ENCODE data around the gene GAB2. TPM values are rescaled to one million over a fixed set of nuclear protein-coding genes. Genes with fewer than 3 reads are reported as not detected.

Gene GAB2
- total and polyA plus RNA-seq, 10 of the 15 experiments (the other 5 are each of a cell fraction or from before 2014, with no cell fraction given) = 0.69 to 12.6 (median 3.8) TPM

DNA sequence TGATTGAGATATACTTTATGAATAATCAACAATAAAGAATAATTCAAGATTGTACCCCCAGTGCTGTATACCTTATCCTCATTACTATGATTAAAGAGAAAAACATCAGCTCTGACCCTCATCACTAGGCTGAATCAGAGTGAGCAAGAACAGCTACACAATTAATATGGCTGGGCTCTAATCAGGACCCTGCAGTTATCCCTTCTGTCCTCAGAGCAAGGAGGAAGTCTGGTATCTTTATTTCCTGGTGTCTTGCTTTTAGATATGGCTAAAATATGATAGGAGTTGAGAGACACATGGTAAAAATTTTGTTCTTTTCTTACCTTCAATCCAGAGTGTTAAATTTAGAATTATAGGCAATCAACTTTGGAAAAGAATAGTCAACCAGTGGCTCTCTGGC, 28.6 kb upstream of the GAB2 start (continued):
- no peak for TF ChIP-seq MEF2B (IDR thresholded peaks at IDR 0.05; ENCODE audit: partially characterized antibody, poor library complexity, severe bottlenecking)
- TF ChIP-seq, protein P1, sequence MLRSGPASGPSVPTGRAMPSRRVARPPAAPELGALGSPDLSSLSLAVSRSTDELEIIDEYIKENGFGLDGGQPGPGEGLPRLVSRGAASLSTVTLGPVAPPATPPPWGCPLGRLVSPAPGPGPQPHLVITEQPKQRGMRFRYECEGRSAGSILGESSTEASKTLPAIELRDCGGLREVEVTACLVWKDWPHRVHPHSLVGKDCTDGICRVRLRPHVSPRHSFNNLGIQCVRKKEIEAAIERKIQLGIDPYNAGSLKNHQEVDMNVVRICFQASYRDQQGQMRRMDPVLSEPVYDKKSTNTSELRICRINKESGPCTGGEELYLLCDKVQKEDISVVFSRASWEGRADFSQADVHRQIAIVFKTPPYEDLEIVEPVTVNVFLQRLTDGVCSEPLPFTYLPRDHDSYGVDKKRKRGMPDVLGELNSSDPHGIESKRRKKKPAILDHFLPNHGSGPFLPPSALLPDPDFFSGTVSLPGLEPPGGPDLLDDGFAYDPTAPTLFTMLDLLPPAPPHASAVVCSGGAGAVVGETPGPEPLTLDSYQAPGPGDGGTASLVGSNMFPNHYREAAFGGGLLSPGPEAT (IDR thresholded peaks at IDR 0.05; ENCODE audit: low read depth) = no peak
- TF ChIP-seq ZNF24 (IDR thresholded peaks at IDR 0.05) = no peak
- TF ChIP-seq BCL11A (IDR thresholded peaks at IDR 0.05; ENCODE audit: low read depth, low read length) = no peak
- TF ChIP-seq ATF7 (IDR thresholded peaks at IDR 0.05; ENCODE audit: low read depth) = no peak

DNA sequence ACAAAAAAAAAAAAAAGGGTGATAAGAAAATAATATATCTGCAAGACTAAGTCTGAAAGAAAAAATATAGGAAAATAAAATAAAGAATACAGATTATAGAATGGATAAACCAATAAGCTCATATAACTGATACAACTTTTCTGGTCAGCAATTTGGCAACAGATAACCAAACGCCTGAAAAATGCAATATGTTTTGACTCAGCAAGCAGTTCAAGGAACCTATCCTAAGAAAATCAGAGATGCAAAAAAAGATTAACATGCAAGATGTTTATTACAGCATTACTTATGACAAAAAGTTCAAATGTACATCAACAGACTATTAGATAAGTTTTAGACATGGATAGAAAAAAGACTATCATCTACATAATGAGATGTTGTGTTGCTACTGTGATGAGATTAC, 27.1 kb upstream of the GAB2 start:
- CTCF ChIA-PET = interaction anchor here (0.6 to 1.4 kb wide), 4 partner anchors 9 to 208 kb away, joined by 3 read pairs; no protein-coding TSS in a partner anchor
- no peak for DNase-seq (ENCODE audit: low read depth, low spot score)
- RAD21 ChIA-PET (ENCODE audit: unreplicated experiment) = interaction anchor here (1.0 kb wide), 1 partner anchor 9 kb away, joined by 3 read pairs; no protein-coding TSS in a partner anchor
- 95% methylated on average over 1 of the region's 1 CpG for WGBS (ENCODE audit: insufficient coverage, insufficient replicate concordance, low lambda C conversion rate, missing lambda C conversion rate)
- no peak overlapping the region for H2AFZ ChIP-seq (ENCODE audit: control insufficient read depth, low read depth, low read length)
- peaks cover 0 to 2% of the 10 kb centered on the region in 2 experiments; a peak in 1 of 4 replicates for H3K36me3 ChIP-seq (ENCODE audit: control insufficient read depth in 2 of 2, insufficient read depth in 2 of 2, low read length in 1 of 2)
- H3K79me2 ChIP-seq (ENCODE audit: control insufficient read depth, insufficient read depth, low read length) = no peaks in the 10 kb centered on the region
- ATAC-seq = no peak
- H3K27ac ChIP-seq (ENCODE audit: control insufficient read depth, insufficient read depth) = no peak overlapping the region
- no peak overlapping the region for H3K4me3 ChIP-seq
- peaks cover under 1% of the 10 kb centered on the region; the same call in 1 of the 2 replicates for H3K4me1 ChIP-seq (ENCODE audit: control insufficient read depth, insufficient read depth, low read length)
- BruUV-seq (replicated peaks) = no TSS peak
- no peaks in the 10 kb centered on the region for H3K9me3 ChIP-seq (replicated peaks; ENCODE audit: control insufficient read depth, insufficient read depth, low read length)
- intact Hi-C loops (cut with micrococcal nuclease; ENCODE audit: unreplicated experiment) (no loop called here), in situ Hi-C loops (cut with MboI) (no loop called here)
- no peak for FAIRE-seq
- no peak overlapping the region for H3K9ac ChIP-seq (ENCODE audit: control insufficient read depth, insufficient read depth, low read length)
- no peak overlapping the region for H3K4me2 ChIP-seq (ENCODE audit: control insufficient read depth, insufficient read depth)
- SMC1A ChIA-PET (ENCODE audit: uncharacterized antibody, unreplicated experiment) = interaction anchor here (1.0 to 1.8 kb wide), 5 partner anchors 9 to 173 kb away, joined by 3 to 14 read pairs (median 4); no protein-coding TSS in a partner anchor
- POLR2A ChIA-PET = no interaction called here
- TF ChIP-seq, protein P2, sequence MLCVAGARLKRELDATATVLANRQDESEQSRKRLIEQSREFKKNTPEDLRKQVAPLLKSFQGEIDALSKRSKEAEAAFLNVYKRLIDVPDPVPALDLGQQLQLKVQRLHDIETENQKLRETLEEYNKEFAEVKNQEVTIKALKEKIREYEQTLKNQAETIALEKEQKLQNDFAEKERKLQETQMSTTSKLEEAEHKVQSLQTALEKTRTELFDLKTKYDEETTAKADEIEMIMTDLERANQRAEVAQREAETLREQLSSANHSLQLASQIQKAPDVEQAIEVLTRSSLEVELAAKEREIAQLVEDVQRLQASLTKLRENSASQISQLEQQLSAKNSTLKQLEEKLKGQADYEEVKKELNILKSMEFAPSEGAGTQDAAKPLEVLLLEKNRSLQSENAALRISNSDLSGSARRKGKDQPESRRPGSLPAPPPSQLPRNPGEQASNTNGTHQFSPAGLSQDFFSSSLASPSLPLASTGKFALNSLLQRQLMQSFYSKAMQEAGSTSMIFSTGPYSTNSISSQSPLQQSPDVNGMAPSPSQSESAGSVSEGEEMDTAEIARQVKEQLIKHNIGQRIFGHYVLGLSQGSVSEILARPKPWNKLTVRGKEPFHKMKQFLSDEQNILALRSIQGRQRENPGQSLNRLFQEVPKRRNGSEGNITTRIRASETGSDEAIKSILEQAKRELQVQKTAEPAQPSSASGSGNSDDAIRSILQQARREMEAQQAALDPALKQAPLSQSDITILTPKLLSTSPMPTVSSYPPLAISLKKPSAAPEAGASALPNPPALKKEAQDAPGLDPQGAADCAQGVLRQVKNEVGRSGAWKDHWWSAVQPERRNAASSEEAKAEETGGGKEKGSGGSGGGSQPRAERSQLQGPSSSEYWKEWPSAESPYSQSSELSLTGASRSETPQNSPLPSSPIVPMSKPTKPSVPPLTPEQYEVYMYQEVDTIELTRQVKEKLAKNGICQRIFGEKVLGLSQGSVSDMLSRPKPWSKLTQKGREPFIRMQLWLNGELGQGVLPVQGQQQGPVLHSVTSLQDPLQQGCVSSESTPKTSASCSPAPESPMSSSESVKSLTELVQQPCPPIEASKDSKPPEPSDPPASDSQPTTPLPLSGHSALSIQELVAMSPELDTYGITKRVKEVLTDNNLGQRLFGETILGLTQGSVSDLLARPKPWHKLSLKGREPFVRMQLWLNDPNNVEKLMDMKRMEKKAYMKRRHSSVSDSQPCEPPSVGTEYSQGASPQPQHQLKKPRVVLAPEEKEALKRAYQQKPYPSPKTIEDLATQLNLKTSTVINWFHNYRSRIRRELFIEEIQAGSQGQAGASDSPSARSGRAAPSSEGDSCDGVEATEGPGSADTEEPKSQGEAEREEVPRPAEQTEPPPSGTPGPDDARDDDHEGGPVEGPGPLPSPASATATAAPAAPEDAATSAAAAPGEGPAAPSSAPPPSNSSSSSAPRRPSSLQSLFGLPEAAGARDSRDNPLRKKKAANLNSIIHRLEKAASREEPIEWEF (IDR thresholded peaks at IDR 0.05; ENCODE audit: insufficient replicate concordance, low read depth, low read length) = no peak
- TF ChIP-seq, protein P3, sequence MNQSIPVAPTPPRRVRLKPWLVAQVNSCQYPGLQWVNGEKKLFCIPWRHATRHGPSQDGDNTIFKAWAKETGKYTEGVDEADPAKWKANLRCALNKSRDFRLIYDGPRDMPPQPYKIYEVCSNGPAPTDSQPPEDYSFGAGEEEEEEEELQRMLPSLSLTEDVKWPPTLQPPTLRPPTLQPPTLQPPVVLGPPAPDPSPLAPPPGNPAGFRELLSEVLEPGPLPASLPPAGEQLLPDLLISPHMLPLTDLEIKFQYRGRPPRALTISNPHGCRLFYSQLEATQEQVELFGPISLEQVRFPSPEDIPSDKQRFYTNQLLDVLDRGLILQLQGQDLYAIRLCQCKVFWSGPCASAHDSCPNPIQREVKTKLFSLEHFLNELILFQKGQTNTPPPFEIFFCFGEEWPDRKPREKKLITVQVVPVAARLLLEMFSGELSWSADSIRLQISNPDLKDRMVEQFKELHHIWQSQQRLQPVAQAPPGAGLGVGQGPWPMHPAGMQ (IDR thresholded peaks at IDR 0.05; ENCODE audit: borderline replicate concordance) = no peak
- no peak for TF ChIP-seq CBX3 (IDR thresholded peaks at IDR 0.05; ENCODE audit: borderline replicate concordance, low read depth)
- TF ChIP-seq MYC (IDR thresholded peaks at IDR 0.05; ENCODE audit: insufficient read depth, insufficient read length, insufficient replicate concordance, low read length, severe bottlenecking) = no peak
- no peak for TF ChIP-seq CREM (IDR thresholded peaks at IDR 0.05; ENCODE audit: low read depth)
- TF ChIP-seq HCFC1 (IDR thresholded peaks at IDR 0.05; ENCODE audit: low read length) = no peak
- no peak for TF ChIP-seq TAF1 (IDR thresholded peaks at IDR 0.05; ENCODE audit: borderline replicate concordance, low read depth, low read length)
- no peak for TF ChIP-seq CREB1 (IDR thresholded peaks at IDR 0.05; ENCODE audit: low read depth)
- TF ChIP-seq MEF2B (IDR thresholded peaks at IDR 0.05; ENCODE audit: partially characterized antibody, poor library complexity, severe bottlenecking) = no peak
- TF ChIP-seq STAT1 (conservative IDR thresholded peaks at IDR 0.05) = no peak
- TF ChIP-seq YY1 (IDR thresholded peaks at IDR 0.05; ENCODE audit: low read depth, low read length) = no peak
- H4K20me1 ChIP-seq (ENCODE audit: control insufficient read depth, insufficient read depth) = no peaks in the 10 kb centered on the region
- H3K27me3 ChIP-seq (replicated peaks in 1 of 2; ENCODE audit: control insufficient read depth in 2 of 2, insufficient read depth in 2 of 2, low read length in 1 of 2) = no peaks in the 10 kb centered on the region
